Stimulated activated CD4-positive, alpha-beta T cell treated with anti-CD3 and anti-CD28 coated beads, Interleukin-2, amount 100 ng/mL, for 4 hours (primary cell): ENCODE measurements around the gene PET100.

ENCODE experiments used
- DNase-seq: peaks from one replicate; pipeline ENCODE4 v3.0.0-alpha.2; 2020; ENCODE audit warnings: low read depth

Gene PET100

DNA sequence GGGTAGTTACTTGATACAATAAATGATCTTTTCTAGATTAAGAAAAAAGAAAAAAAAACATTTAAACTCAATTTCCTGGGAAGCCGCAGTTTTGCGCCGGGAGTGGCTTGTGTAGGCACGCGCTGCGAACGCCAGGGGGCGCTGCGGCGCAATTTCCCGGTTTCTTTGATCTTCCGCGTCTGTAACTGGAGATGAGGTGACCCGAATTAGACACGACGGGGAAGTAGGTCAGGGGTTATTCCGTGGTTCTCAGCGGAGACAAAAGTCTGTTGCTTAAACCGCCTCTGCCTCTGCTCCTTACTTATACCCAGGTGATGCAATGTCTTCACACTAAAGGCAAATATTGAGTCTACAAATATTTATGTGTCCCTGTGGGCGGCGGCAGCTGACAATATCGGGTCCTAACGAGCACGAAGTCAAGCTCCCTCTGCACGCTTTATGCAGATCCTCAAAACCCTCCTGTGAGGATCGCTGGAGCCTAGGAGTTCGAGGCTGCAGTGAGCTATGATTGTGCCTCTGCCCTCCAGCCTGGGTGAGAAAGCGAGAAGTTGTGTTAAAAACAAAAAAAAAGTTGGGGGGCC lies 22.6 kb downstream of the PET100 start:
- peak; percentile 74 for DNase-seq

DNA sequence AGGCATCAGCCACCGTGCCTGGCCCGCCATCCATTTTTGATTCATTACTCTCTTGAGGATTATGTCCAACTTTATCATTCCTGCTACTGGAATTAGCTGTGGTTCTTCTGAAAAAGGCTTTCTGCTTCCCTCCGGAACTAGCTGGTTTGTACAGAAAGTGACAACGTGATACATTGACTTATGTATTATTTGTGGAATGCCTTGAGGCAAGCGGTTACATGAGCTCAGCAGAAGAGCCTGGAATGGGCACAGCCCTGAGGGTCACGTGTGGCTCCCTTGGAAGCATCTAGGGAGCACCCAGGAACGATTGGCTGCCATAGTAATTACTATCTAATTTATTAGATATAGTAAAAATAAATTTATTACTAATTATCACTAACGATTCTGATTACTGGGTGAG lies 24.8 kb downstream of the PET100 start:
- DNase-seq: no peak

GRCh38 chr19:7655581-7655980 lies 26.0 kb downstream of the PET100 start:
- DNase-seq: no peak

- no peak for DNase-seq
These were observed 27.6 kb downstream of the PET100 start for GRCh38 chr19:7657131-7657751.

- DNase-seq: peak; percentile 32
These were observed 28.7 kb downstream of the PET100 start for GRCh38 chr19:7658219-7658686.

GRCh38 chr19:7661744-7662538 lies 32.3 kb downstream of the PET100 start:
- no peak for DNase-seq

- no peak for DNase-seq
These were observed 33.1 kb downstream of the PET100 start for GRCh38 chr19:7662657-7663056.

- no peak for DNase-seq
These were observed 34.1 kb downstream of the PET100 start for GRCh38 chr19:7663706-7664105.

GRCh38 chr19:7665076-7665475 lies 35.5 kb downstream of the PET100 start:
- no peak for DNase-seq

GRCh38 chr19:7668842-7669241 lies 39.2 kb downstream of the PET100 start, which contains the start of gene RETN:
TSS of gene RETN (plus strand) at chr19:7669049. CDS start at chr19:7669327, 278 bp downstream.
- DNase-seq: no peak

GRCh38 chr19:7669641-7670040 lies 40.0 kb downstream of the PET100 start:
- no peak for DNase-seq

GRCh38 chr19:7670150-7670783 lies 40.7 kb downstream of the PET100 start:
- DNase-seq: no peak

DNA sequence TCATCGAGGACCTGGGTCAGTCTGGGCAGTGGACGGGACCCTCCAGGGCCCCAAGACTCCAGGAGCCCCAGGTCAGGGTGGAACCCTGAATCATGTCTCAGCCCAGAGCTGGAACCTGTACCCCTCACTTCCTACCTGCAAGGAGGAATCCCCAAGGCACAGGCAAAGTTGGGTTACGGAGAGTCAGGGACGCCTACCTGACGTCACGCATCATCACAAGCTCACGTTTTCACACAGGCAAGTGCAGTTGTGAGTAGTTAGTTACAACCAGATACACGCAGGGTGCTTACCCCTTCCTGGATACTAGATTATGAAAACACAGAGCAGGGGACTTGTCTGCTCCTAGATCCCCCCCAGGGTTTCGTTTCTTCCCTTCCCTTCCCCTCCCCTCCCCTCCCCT lies 41.2 kb downstream of the PET100 start:
- DNase-seq: no peak

DNA sequence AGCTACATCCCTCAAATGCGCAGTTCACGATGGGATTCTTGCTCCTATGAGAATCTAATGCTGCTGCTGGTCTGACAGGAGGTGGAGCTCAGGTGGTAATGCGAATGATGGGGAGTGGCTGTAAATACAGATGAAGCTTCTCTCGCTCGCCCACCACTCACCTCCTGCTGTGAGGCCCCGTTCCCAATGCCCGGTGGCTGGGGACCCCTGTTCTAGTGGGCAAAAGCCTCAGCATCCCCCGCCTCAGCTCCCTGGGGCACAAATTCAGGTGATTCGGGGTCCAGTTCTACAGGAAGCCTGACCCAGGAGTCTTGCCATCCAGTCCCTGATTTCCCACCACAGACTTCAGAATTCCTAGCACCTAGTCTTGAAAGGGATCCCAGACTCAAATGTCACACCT lies 42.9 kb downstream of the PET100 start:
- no peak for DNase-seq

DNA sequence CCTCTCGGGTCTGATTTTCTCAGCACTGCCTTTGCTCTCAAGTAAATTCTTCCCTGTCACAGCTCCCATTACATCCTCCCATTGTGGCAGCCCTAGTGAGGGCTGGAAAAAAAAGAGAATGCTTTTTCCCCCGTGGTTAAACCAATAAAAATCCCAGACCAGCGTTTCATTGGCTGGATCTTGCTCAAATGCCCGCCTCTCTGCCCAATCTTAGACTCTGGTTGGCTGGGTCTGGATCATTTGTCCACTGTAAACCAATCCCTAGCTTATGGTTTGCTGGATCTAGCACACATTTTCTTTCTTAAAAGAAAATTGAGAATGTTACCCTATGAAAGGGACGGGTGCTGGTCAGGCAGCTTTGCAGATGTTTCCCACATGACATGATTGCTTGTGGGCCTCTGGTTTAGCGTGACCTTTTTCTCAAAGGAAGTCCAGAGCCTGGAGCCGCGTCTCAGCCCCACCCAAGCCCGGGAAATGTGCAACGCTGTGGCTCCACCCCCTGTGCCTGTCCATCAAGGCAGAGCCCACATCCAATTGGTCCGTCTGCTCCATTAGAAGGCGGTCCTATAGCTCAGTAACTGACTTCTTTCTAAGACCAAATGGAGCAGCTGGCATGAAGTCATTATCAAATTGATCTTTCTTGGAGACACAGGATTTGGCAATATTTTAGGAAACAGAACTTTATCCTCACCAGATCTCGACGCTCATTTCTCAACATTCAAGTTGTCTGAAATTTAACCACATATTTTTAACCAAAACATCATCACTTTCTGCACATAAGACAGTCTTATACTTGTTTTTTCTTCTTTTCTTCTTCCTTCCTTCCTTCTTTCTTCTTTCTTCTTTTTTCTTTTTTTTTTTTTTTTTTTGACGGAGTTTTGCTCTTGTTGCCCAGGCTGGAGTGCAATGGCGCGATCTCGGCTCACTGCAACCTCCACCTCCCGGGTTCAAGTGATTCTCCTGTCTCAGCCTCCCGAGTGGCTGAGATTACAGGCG lies 44.7 kb downstream of the PET100 start:
- no peak for DNase-seq

- DNase-seq: no peak
These were observed 46.8 kb downstream of the PET100 start for GRCh38 chr19:7676376-7676775.

- no peak for DNase-seq
These were observed 47.3 kb downstream of the PET100 start, which contains the start of gene MCEMP1 for GRCh38 chr19:7676854-7677253. TSS of gene MCEMP1 (plus strand) at chr19:7677090. CDS start at chr19:7677121, 31 bp downstream.

DNA sequence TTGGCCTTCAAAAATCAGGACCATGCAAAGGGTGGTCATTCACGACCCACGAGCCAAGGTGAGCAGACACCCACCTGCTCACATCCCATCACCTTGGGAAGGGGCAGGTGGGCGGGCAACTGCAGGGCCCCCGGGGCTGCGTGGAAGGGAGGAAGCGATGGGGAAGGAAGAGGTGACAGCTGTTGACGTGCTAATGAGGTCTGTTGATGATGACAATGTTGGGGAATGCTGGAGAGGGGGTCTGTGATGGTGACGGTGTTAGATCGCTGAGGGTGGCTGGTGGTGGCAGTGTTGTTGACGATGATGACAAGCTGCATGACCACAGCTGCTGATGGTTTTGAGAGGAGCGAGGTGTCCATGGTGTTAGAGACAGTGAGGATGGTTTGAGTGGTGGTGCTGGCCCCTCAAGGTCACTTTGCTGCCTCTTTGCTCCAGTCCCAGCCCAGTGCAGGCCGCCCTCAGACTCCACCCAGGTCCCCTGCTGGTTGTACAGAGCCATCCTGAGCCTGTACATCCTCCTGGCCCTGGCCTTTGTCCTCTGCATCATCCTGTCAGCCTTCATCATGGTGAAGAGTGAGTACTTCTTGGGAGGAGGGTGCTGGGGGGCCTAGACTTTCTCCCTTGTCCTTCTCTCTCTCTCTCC lies 48.2 kb downstream of the PET100 start:
- DNase-seq: no peak

GRCh38 chr19:7678971-7679751 lies 49.6 kb downstream of the PET100 start:
- peak; percentile 73 for DNase-seq
